ENCODE data around the gene TM7SF3.

TM7SF3 gene

GRCh38 chr12:27003421-27004381 lies 10.5 kb downstream of the TM7SF3 start:
- no peak overlapping the region for H3K27ac ChIP-seq (ENCODE audit: low read depth in 2 of 2, low read length in 2 of 2)
- no peaks in the 10 kb centered on the region for H3K27me3 ChIP-seq (ENCODE audit: control insufficient read depth in 2 of 2, insufficient read depth in 2 of 2, low read length in 2 of 2)
- peaks cover 2 to 6% of the 10 kb centered on the region in 2 donors for H3K36me3 ChIP-seq (ENCODE audit: control insufficient read depth in 2 of 2, insufficient read depth in 2 of 2, low read length in 2 of 2)
- H3K4me3 ChIP-seq (ENCODE audit: low read length in 2 of 2), result no peak overlapping the region
- no peaks in the 10 kb centered on the region for H3K9me3 ChIP-seq (ENCODE audit: control insufficient read depth in 2 of 2, low read length in 2 of 2)
- H3K4me1 ChIP-seq (ENCODE audit: control insufficient read depth in 2 of 2, insufficient read depth in 2 of 2, low read length in 2 of 2), result no peaks in the 10 kb centered on the region
- H3K9ac ChIP-seq (ENCODE audit: low read depth in 1 of 2, low read length in 2 of 2), result no peak overlapping the region

GRCh38 chr12:27002141-27002540 lies 12.0 kb downstream of the TM7SF3 start:
- H3K27ac ChIP-seq (ENCODE audit: low read depth in 2 of 2, low read length in 2 of 2), result no peak overlapping the region
- no peaks in the 10 kb centered on the region for H3K4me1 ChIP-seq (ENCODE audit: control insufficient read depth in 2 of 2, insufficient read depth in 2 of 2, low read length in 2 of 2)
- peaks cover 6 to 8% of the 10 kb centered on the region in 2 donors for H3K36me3 ChIP-seq (ENCODE audit: control insufficient read depth in 2 of 2, insufficient read depth in 2 of 2, low read length in 2 of 2)
- H3K4me3 ChIP-seq (ENCODE audit: low read length in 2 of 2), result no peak overlapping the region
- H3K9ac ChIP-seq (ENCODE audit: low read depth in 1 of 2, low read length in 2 of 2), result no peak overlapping the region
- H3K9me3 ChIP-seq (ENCODE audit: control insufficient read depth in 2 of 2, low read length in 2 of 2), result no peaks in the 10 kb centered on the region
- H3K27me3 ChIP-seq (ENCODE audit: control insufficient read depth in 2 of 2, insufficient read depth in 2 of 2, low read length in 2 of 2), result no peaks in the 10 kb centered on the region

GRCh38 chr12:27001663-27002062 lies 12.5 kb downstream of the TM7SF3 start:
- no peak overlapping the region for H3K27ac ChIP-seq (ENCODE audit: low read depth in 2 of 2, low read length in 2 of 2)
- no peak overlapping the region for H3K4me3 ChIP-seq (ENCODE audit: low read length in 2 of 2)
- H3K36me3 ChIP-seq (ENCODE audit: control insufficient read depth in 2 of 2, insufficient read depth in 2 of 2, low read length in 2 of 2), result peaks cover 6 to 8% of the 10 kb centered on the region in 2 donors
- H3K9ac ChIP-seq (ENCODE audit: low read depth in 1 of 2, low read length in 2 of 2), result no peak overlapping the region
- H3K9me3 ChIP-seq (ENCODE audit: control insufficient read depth in 2 of 2, low read length in 2 of 2), result no peaks in the 10 kb centered on the region
- H3K27me3 ChIP-seq (ENCODE audit: control insufficient read depth in 2 of 2, insufficient read depth in 2 of 2, low read length in 2 of 2), result no peaks in the 10 kb centered on the region
- H3K4me1 ChIP-seq (ENCODE audit: control insufficient read depth in 2 of 2, insufficient read depth in 2 of 2, low read length in 2 of 2), result no peaks in the 10 kb centered on the region

- no peak overlapping the region for H3K9ac ChIP-seq (ENCODE audit: low read depth in 1 of 2, low read length in 2 of 2)
- H3K4me1 ChIP-seq (ENCODE audit: control insufficient read depth in 2 of 2, insufficient read depth in 2 of 2, low read length in 2 of 2), result no peaks in the 10 kb centered on the region
- H3K4me3 ChIP-seq (ENCODE audit: low read length in 2 of 2), result no peak overlapping the region
- H3K27me3 ChIP-seq (ENCODE audit: control insufficient read depth in 2 of 2, insufficient read depth in 2 of 2, low read length in 2 of 2), result no peaks in the 10 kb centered on the region
- H3K36me3 ChIP-seq (ENCODE audit: control insufficient read depth in 2 of 2, insufficient read depth in 2 of 2, low read length in 2 of 2), result peaks cover 8 to 12% of the 10 kb centered on the region in 2 donors
- no peak overlapping the region for H3K27ac ChIP-seq (ENCODE audit: low read depth in 2 of 2, low read length in 2 of 2)
- no peaks in the 10 kb centered on the region for H3K9me3 ChIP-seq (ENCODE audit: control insufficient read depth in 2 of 2, low read length in 2 of 2)
Observed at GRCh38 chr12:27000961-27001360, 13.2 kb downstream of the TM7SF3 start.

- Histone ChIP-seq H3K27me3 (ENCODE audit: control insufficient read depth in 2 of 2, insufficient read depth in 2 of 2, low read length in 2 of 2) (no peaks in the 10 kb centered on the region), H3K4me3 (ENCODE audit: low read length in 2 of 2) (no peak overlapping the region), H3K9ac (ENCODE audit: low read depth in 1 of 2, low read length in 2 of 2) (no peak overlapping the region), H3K9me3 (ENCODE audit: control insufficient read depth in 2 of 2, low read length in 2 of 2) (no peaks in the 10 kb centered on the region), H3K4me1 (ENCODE audit: control insufficient read depth in 2 of 2, insufficient read depth in 2 of 2, low read length in 2 of 2) (no peaks in the 10 kb centered on the region), H3K27ac (ENCODE audit: low read depth in 2 of 2, low read length in 2 of 2) (no peak overlapping the region), H3K36me3 (ENCODE audit: control insufficient read depth in 2 of 2, insufficient read depth in 2 of 2, low read length in 2 of 2) (peaks cover 23 to 32% of the 10 kb centered on the region in 2 donors)
Observed at GRCh38 chr12:26997003-26997402, 17.2 kb downstream of the TM7SF3 start.

GRCh38 chr12:26995706-26996105 lies 18.5 kb downstream of the TM7SF3 start:
- no peaks in the 10 kb centered on the region for H3K9me3 ChIP-seq (ENCODE audit: control insufficient read depth in 2 of 2, low read length in 2 of 2)
- H3K36me3 ChIP-seq (ENCODE audit: control insufficient read depth in 2 of 2, insufficient read depth in 2 of 2, low read length in 2 of 2), result peaks cover 23 to 32% of the 10 kb centered on the region in 2 donors
- no peak overlapping the region for H3K27ac ChIP-seq (ENCODE audit: low read depth in 2 of 2, low read length in 2 of 2)
- H3K27me3 ChIP-seq (ENCODE audit: control insufficient read depth in 2 of 2, insufficient read depth in 2 of 2, low read length in 2 of 2), result no peaks in the 10 kb centered on the region
- H3K4me1 ChIP-seq (ENCODE audit: control insufficient read depth in 2 of 2, insufficient read depth in 2 of 2, low read length in 2 of 2), result no peaks in the 10 kb centered on the region
- H3K4me3 ChIP-seq (ENCODE audit: low read length in 2 of 2), result no peak overlapping the region
- H3K9ac ChIP-seq (ENCODE audit: low read depth in 1 of 2, low read length in 2 of 2), result no peak overlapping the region

GRCh38 chr12:26994109-26994508 lies 20.1 kb downstream of the TM7SF3 start:
- H3K4me3 ChIP-seq (ENCODE audit: low read length in 2 of 2), result no peak overlapping the region
- no peaks in the 10 kb centered on the region for H3K9me3 ChIP-seq (ENCODE audit: control insufficient read depth in 2 of 2, low read length in 2 of 2)
- H3K27me3 ChIP-seq (ENCODE audit: control insufficient read depth in 2 of 2, insufficient read depth in 2 of 2, low read length in 2 of 2), result no peaks in the 10 kb centered on the region
- no peaks in the 10 kb centered on the region for H3K4me1 ChIP-seq (ENCODE audit: control insufficient read depth in 2 of 2, insufficient read depth in 2 of 2, low read length in 2 of 2)
- no peak overlapping the region for H3K27ac ChIP-seq (ENCODE audit: low read depth in 2 of 2, low read length in 2 of 2)
- H3K9ac ChIP-seq (ENCODE audit: low read depth in 1 of 2, low read length in 2 of 2), result no peak overlapping the region
- peaks cover 26 to 34% of the 10 kb centered on the region in 2 donors for H3K36me3 ChIP-seq (ENCODE audit: control insufficient read depth in 2 of 2, insufficient read depth in 2 of 2, low read length in 2 of 2)

- H3K36me3 ChIP-seq (ENCODE audit: control insufficient read depth in 2 of 2, insufficient read depth in 2 of 2, low read length in 2 of 2), result peaks cover 18 to 40% of the 10 kb centered on the region in 2 donors
- no peaks in the 10 kb centered on the region for H3K4me1 ChIP-seq (ENCODE audit: control insufficient read depth in 2 of 2, insufficient read depth in 2 of 2, low read length in 2 of 2)
Observed at GRCh38 chr12:26991826-26992225, 22.4 kb downstream of the TM7SF3 start.

GRCh38 chr12:26989873-26990272 lies 24.3 kb downstream of the TM7SF3 start:
- Histone ChIP-seq H3K9ac (ENCODE audit: low read depth in 1 of 2, low read length in 2 of 2) (no peak overlapping the region), H3K9me3 (ENCODE audit: control insufficient read depth in 2 of 2, low read length in 2 of 2) (no peaks in the 10 kb centered on the region), H3K27me3 (ENCODE audit: control insufficient read depth in 2 of 2, insufficient read depth in 2 of 2, low read length in 2 of 2) (no peaks in the 10 kb centered on the region), H3K4me3 (ENCODE audit: low read length in 2 of 2) (no peak overlapping the region), H3K4me1 (ENCODE audit: control insufficient read depth in 2 of 2, insufficient read depth in 2 of 2, low read length in 2 of 2) (no peaks in the 10 kb centered on the region), H3K36me3 (ENCODE audit: control insufficient read depth in 2 of 2, insufficient read depth in 2 of 2, low read length in 2 of 2) (peaks cover 9 to 30% of the 10 kb centered on the region in 2 donors), H3K27ac (ENCODE audit: low read depth in 2 of 2, low read length in 2 of 2) (no peak overlapping the region)

More at GRCh38 chr12:26991826-26992225, 22.4 kb downstream of the TM7SF3 start:
- Histone ChIP-seq H3K9me3 (ENCODE audit: control insufficient read depth in 2 of 2, low read length in 2 of 2) (no peaks in the 10 kb centered on the region), H3K27ac (ENCODE audit: low read depth in 2 of 2, low read length in 2 of 2) (no peak overlapping the region), H3K4me3 (ENCODE audit: low read length in 2 of 2) (no peak overlapping the region), H3K27me3 (ENCODE audit: control insufficient read depth in 2 of 2, insufficient read depth in 2 of 2, low read length in 2 of 2) (no peaks in the 10 kb centered on the region), H3K9ac (ENCODE audit: low read depth in 1 of 2, low read length in 2 of 2) (no peak overlapping the region)

GRCh38 chr12:26988703-26989102 lies 25.5 kb downstream of the TM7SF3 start:
- H3K4me3 ChIP-seq (ENCODE audit: low read length in 2 of 2), result no peak overlapping the region
- no peak overlapping the region for H3K27ac ChIP-seq (ENCODE audit: low read depth in 2 of 2, low read length in 2 of 2)
- no peak overlapping the region for H3K9ac ChIP-seq (ENCODE audit: low read depth in 1 of 2, low read length in 2 of 2)
- peaks cover 2 to 26% of the 10 kb centered on the region in 2 donors for H3K36me3 ChIP-seq (ENCODE audit: control insufficient read depth in 2 of 2, insufficient read depth in 2 of 2, low read length in 2 of 2)
- no peaks in the 10 kb centered on the region for H3K9me3 ChIP-seq (ENCODE audit: control insufficient read depth in 2 of 2, low read length in 2 of 2)
- H3K4me1 ChIP-seq (ENCODE audit: control insufficient read depth in 2 of 2, insufficient read depth in 2 of 2, low read length in 2 of 2), result no peaks in the 10 kb centered on the region
- no peaks in the 10 kb centered on the region for H3K27me3 ChIP-seq (ENCODE audit: control insufficient read depth in 2 of 2, insufficient read depth in 2 of 2, low read length in 2 of 2)
